Measurements from ENCODE around the gene MAGEB4.

DNA sequence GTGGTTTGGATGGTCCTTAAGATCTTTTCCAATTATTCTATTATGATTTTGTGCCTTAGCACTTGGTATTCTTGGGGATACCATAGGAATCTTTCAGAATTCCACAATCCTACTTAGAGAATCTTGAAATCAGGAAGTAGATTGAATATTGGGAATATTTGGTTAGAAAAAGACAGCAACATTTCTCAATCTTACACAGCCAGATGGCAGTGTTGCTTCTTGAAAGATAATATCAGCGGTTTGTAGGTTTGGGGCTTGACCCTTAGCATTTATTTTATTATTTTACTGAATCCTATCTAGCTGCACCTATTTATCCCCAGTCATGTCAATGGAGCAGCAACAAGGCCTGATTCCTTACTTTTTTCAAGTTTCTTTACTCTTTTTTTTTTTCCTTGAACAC lies 33.7 kb downstream of the MAGEB4 start:
- no peak for TF ChIP-seq CTCF (IDR thresholded peaks at IDR 0.05)
- TF ChIP-seq POLR2A (IDR thresholded peaks at IDR 0.05): no peak

Data from lower leg skin (tissue), 3 donors.